WTC11 (cell line): ENCODE measurements around the gene BCL7A. TPM values are rescaled to one million over a fixed set of nuclear protein-coding genes. Genes with fewer than 3 reads are reported as not detected.

Experiments used
- ATAC-seq: fragments of 200-7000 bp; cut with Tn5 transposase; 2 replicates; pipeline ENCODE4 v1.10.0; 2021; ENCODE audit warnings: mild to moderate bottlenecking, moderate library complexity
- CTCF ChIA-PET: fragments of 300-600 bp; sonication (Branson Sonifier 250); formaldehyde crosslinking; loops from one replicate; lab custom pipeline; 2021; ENCODE audit warnings: antibody characterized with exemption; lab: Charles Lee
- POLR2A ChIA-PET: fragments of 350-600 bp; sonication (Branson Sonifier 250); formaldehyde crosslinking; loops from one replicate; lab custom pipeline; 2021; ENCODE audit warnings: antibody characterized with exemption; lab: Charles Lee
- DNase-seq: peaks from one replicate; pipeline ENCODE4 v3.0.0; 2021; ENCODE audit warnings: low spot score
- H3K27ac Mint-ChIP-seq: 2 replicates; pipeline ENCODE4 v1.8.0; 2021; ENCODE audit warnings: mixed read lengths
- H3K27me3 Mint-ChIP-seq: 2 replicates; pipeline ENCODE4 v1.8.0; 2021; ENCODE audit warnings: low read depth, mild to moderate bottlenecking, moderate library complexity, mixed read lengths
- H3K36me3 Mint-ChIP-seq: 2 replicates; pipeline ENCODE4 v1.8.0; 2021; ENCODE audit warnings: mixed read lengths
- H3K4me1 Mint-ChIP-seq: 2 replicates; pipeline ENCODE4 v1.8.0; 2022; ENCODE audit warnings: mixed read lengths
- H3K4me3 Mint-ChIP-seq: 2 replicates; pipeline ENCODE4 v1.8.0; 2021; ENCODE audit warnings: mild to moderate bottlenecking, moderate library complexity, mixed read lengths
- H3K9me3 Mint-ChIP-seq: 2 replicates; pipeline ENCODE4 v1.8.0; 2021; ENCODE audit warnings: mixed read lengths
- ATF1 ChIP-seq: sonication (generic); formaldehyde crosslinking; IDR thresholded peaks from 2 replicates; pipeline ENCODE4 v1.8.1; 2023; ENCODE audit warnings: mild to moderate bottlenecking, moderate library complexity, missing genetic modification reagents
- CREB1 ChIP-seq: sonication (generic); formaldehyde crosslinking; IDR thresholded peaks from 2 replicates; pipeline ENCODE4 v1.8.0; 2023; ENCODE audit warnings: mild to moderate bottlenecking, missing genetic modification reagents
- EMX1 ChIP-seq: fragments of 250-450 bp; sonication (Bioruptor Pico); IDR thresholded peaks from 2 replicates; pipeline ENCODE4 v1.8.0; 2021; ENCODE audit warnings: mild to moderate bottlenecking
- GABPB1 ChIP-seq: sonication (generic); formaldehyde crosslinking; IDR thresholded peaks from 2 replicates; pipeline ENCODE4 v1.8.1; 2023; ENCODE audit warnings: mild to moderate bottlenecking, missing genetic modification reagents
- MXD4 ChIP-seq: fragments of 250-450 bp; sonication (Bioruptor Pico); IDR thresholded peaks from 2 replicates; pipeline ENCODE4 v1.8.0; 2021; ENCODE audit warnings: mild to moderate bottlenecking, moderate library complexity, borderline replicate concordance
- NFE2L1 ChIP-seq: sonication (generic); formaldehyde crosslinking; IDR thresholded peaks from 2 replicates; pipeline ENCODE4 v1.8.1; 2023; ENCODE audit warnings: missing genetic modification reagents
- SMAD4 ChIP-seq: sonication (generic); formaldehyde crosslinking; IDR thresholded peaks from 2 replicates; pipeline ENCODE4 v1.8.0; 2022; ENCODE audit warnings: mild to moderate bottlenecking, missing genetic modification reagents
- ZNF232 ChIP-seq: sonication (generic); formaldehyde crosslinking; IDR thresholded peaks from 2 replicates; pipeline ENCODE4 v1.8.0; 2022; ENCODE audit warnings: mild to moderate bottlenecking, missing genetic modification reagents
- ZNF317 ChIP-seq: sonication (generic); formaldehyde crosslinking; IDR thresholded peaks from 2 replicates; pipeline ENCODE4 v1.8.1; 2023; ENCODE audit warnings: low read depth, mild to moderate bottlenecking, moderate library complexity, missing genetic modification reagents, borderline replicate concordance
- ZNF671 ChIP-seq: fragments of 250-450 bp; sonication (Bioruptor Pico); IDR thresholded peaks from 2 replicates; pipeline ENCODE4 v1.8.0; 2021; ENCODE audit warnings: mild to moderate bottlenecking
- total RNA-seq: library from RNA; stranded (reverse); gene quantifications from 3 replicates; pipeline ENCODE4 v1.2.3, GENCODE V29; 2021
- TF ChIP-seq, protein P1 (sequence below): sonication (generic); formaldehyde crosslinking; conservative IDR thresholded peaks from 2 replicates; pipeline ENCODE4 v1.8.1; 2023; ENCODE audit warnings: mild to moderate bottlenecking, low read depth, missing genetic modification reagents, moderate library complexity
- TF ChIP-seq, protein P2 (sequence below): fragments of 250-450 bp; sonication (Bioruptor Pico); IDR thresholded peaks from 2 replicates; pipeline ENCODE4 v1.9.0; 2021; ENCODE audit warnings: mild to moderate bottlenecking, borderline replicate concordance
- TF ChIP-seq, protein P3 (sequence below): sonication (generic); formaldehyde crosslinking; IDR thresholded peaks from 2 replicates; pipeline ENCODE4 v1.8.0; 2022; ENCODE audit warnings: missing genetic modification reagents
- TF ChIP-seq, protein P4 (sequence below): sonication (generic); formaldehyde crosslinking; IDR thresholded peaks from 2 replicates; pipeline ENCODE4 v1.8.1; 2022; ENCODE audit warnings: low read depth, mild to moderate bottlenecking, moderate library complexity, missing genetic modification reagents, borderline replicate concordance
- TF ChIP-seq, protein P5 (sequence below): sonication (generic); formaldehyde crosslinking; IDR thresholded peaks from 2 replicates; pipeline ENCODE4 v1.8.1; 2023; ENCODE audit warnings: mild to moderate bottlenecking, missing genetic modification reagents
- TF ChIP-seq, protein P6 (sequence below): sonication (generic); formaldehyde crosslinking; IDR thresholded peaks from 2 replicates; pipeline ENCODE4 v1.8.0; 2022; ENCODE audit warnings: mild to moderate bottlenecking, missing genetic modification reagents

The BCL7A gene
- total RNA-seq, 1 experiment from 2014 or later: 19.7 TPM

DNA sequence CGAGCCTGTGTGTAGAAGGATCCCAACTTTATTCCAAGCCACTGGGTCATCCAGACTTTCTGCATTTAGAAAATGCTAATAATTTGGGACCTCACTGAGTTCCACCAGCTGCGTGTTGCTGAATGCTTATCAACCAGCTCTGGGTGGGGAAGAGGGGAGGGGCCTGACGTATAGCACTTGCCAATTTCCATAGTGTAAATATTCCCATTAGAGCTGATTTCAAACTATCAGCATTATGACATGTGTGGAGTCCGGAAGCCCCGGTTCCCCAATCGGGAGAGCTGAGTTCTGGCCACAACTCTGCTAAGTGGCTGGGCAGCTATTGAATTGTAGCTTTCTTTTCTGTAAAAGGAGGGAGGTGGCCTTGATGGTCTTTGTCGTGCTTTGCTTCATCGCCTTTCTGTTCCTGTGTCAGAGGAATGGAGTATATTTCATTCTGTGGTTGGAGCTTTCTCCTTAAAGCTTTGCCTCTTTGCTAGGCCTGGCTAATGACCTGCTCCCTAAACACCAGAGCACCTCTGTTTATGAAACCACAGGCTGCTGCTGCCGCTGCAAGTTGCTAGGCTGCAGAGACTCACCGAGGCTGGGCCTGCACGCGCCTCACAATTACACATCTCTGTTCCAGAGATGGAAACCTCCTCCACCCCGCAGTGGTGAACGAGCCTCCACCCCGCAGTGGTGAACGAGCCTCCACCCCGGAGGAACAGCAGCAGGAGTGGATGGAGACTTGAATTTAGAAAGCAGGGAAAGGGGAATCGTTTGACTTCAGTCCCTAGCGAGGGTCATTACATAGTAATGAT is 7.7 kb upstream of the BCL7A start (continued):
- TF ChIP-seq, protein P1, sequence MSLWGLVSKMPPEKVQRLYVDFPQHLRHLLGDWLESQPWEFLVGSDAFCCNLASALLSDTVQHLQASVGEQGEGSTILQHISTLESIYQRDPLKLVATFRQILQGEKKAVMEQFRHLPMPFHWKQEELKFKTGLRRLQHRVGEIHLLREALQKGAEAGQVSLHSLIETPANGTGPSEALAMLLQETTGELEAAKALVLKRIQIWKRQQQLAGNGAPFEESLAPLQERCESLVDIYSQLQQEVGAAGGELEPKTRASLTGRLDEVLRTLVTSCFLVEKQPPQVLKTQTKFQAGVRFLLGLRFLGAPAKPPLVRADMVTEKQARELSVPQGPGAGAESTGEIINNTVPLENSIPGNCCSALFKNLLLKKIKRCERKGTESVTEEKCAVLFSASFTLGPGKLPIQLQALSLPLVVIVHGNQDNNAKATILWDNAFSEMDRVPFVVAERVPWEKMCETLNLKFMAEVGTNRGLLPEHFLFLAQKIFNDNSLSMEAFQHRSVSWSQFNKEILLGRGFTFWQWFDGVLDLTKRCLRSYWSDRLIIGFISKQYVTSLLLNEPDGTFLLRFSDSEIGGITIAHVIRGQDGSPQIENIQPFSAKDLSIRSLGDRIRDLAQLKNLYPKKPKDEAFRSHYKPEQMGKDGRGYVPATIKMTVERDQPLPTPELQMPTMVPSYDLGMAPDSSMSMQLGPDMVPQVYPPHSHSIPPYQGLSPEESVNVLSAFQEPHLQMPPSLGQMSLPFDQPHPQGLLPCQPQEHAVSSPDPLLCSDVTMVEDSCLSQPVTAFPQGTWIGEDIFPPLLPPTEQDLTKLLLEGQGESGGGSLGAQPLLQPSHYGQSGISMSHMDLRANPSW (CRISPR knock-in tag): no peak
- TF ChIP-seq MXD4 (CRISPR knock-in tag) (no peak), CREB1 (no peak), NFE2L1 (CRISPR knock-in tag) (no peak), EMX1 (CRISPR knock-in tag) (no peak)
- TF ChIP-seq, protein P2, sequence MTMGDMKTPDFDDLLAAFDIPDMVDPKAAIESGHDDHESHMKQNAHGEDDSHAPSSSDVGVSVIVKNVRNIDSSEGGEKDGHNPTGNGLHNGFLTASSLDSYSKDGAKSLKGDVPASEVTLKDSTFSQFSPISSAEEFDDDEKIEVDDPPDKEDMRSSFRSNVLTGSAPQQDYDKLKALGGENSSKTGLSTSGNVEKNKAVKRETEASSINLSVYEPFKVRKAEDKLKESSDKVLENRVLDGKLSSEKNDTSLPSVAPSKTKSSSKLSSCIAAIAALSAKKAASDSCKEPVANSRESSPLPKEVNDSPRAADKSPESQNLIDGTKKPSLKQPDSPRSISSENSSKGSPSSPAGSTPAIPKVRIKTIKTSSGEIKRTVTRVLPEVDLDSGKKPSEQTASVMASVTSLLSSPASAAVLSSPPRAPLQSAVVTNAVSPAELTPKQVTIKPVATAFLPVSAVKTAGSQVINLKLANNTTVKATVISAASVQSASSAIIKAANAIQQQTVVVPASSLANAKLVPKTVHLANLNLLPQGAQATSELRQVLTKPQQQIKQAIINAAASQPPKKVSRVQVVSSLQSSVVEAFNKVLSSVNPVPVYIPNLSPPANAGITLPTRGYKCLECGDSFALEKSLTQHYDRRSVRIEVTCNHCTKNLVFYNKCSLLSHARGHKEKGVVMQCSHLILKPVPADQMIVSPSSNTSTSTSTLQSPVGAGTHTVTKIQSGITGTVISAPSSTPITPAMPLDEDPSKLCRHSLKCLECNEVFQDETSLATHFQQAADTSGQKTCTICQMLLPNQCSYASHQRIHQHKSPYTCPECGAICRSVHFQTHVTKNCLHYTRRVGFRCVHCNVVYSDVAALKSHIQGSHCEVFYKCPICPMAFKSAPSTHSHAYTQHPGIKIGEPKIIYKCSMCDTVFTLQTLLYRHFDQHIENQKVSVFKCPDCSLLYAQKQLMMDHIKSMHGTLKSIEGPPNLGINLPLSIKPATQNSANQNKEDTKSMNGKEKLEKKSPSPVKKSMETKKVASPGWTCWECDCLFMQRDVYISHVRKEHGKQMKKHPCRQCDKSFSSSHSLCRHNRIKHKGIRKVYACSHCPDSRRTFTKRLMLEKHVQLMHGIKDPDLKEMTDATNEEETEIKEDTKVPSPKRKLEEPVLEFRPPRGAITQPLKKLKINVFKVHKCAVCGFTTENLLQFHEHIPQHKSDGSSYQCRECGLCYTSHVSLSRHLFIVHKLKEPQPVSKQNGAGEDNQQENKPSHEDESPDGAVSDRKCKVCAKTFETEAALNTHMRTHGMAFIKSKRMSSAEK: no peak
- TF ChIP-seq, protein P3, sequence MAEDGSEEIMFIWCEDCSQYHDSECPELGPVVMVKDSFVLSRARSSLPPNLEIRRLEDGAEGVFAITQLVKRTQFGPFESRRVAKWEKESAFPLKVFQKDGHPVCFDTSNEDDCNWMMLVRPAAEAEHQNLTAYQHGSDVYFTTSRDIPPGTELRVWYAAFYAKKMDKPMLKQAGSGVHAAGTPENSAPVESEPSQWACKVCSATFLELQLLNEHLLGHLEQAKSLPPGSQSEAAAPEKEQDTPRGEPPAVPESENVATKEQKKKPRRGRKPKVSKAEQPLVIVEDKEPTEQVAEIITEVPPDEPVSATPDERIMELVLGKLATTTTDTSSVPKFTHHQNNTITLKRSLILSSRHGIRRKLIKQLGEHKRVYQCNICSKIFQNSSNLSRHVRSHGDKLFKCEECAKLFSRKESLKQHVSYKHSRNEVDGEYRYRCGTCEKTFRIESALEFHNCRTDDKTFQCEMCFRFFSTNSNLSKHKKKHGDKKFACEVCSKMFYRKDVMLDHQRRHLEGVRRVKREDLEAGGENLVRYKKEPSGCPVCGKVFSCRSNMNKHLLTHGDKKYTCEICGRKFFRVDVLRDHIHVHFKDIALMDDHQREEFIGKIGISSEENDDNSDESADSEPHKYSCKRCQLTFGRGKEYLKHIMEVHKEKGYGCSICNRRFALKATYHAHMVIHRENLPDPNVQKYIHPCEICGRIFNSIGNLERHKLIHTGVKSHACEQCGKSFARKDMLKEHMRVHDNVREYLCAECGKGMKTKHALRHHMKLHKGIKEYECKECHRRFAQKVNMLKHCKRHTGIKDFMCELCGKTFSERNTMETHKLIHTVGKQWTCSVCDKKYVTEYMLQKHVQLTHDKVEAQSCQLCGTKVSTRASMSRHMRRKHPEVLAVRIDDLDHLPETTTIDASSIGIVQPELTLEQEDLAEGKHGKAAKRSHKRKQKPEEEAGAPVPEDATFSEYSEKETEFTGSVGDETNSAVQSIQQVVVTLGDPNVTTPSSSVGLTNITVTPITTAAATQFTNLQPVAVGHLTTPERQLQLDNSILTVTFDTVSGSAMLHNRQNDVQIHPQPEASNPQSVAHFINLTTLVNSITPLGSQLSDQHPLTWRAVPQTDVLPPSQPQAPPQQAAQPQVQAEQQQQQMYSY (CRISPR knock-in tag): no peak
- TF ChIP-seq, protein P4, sequence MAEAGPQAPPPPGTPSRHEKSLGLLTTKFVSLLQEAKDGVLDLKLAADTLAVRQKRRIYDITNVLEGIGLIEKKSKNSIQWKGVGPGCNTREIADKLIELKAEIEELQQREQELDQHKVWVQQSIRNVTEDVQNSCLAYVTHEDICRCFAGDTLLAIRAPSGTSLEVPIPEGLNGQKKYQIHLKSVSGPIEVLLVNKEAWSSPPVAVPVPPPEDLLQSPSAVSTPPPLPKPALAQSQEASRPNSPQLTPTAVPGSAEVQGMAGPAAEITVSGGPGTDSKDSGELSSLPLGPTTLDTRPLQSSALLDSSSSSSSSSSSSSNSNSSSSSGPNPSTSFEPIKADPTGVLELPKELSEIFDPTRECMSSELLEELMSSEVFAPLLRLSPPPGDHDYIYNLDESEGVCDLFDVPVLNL: no peak
- TF ChIP-seq, all 79 proteins: peak for 0

DNA sequence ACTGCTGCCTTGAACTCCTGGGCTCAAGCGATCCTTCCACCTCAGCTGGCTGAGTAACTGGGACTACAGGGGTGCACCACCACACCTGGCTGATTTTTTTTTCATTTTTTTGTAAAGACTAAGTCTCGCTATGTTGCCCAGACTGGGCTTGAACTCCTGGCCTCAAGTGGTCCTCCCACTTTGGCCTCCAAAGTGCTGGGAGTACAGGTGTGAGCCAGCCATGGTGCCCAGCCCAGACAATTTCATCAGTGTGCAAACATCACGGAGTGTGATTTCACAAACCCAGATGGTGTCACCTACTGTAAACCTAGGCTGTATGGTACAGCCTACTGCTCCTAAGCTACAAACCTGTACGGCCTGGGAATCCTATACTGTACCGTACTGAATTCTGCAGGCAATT is 6.9 kb upstream of the BCL7A start:
- Mint-ChIP-seq H3K27ac (no peak overlapping the region), H3K4me1 (no peaks in the 10 kb centered on the region), H3K27me3 (peaks cover 14% of the 10 kb centered on the region), H3K36me3 (no peaks in the 10 kb centered on the region; the same call in 1 of the 2 replicates), H3K4me3 (no peak overlapping the region), H3K9me3 (peaks cover 11% of the 10 kb centered on the region; the same call in 1 of the 2 replicates)
- DNase-seq (no peak), ATAC-seq (no peak)
- CTCF ChIA-PET: no interaction called here
- POLR2A ChIA-PET: interaction anchor here (0.6 kb wide), 1 partner anchor 101 kb away, joined by 3 read pairs; no protein-coding TSS in a partner anchor
- TF ChIP-seq ZNF317 (CRISPR knock-in tag) (no peak), GABPB1 (CRISPR knock-in tag) (no peak), ATF1 (CRISPR knock-in tag) (no peak), SMAD4 (CRISPR knock-in tag) (no peak), MXD4 (CRISPR knock-in tag) (no peak), ZNF671 (CRISPR knock-in tag) (no peak), ZNF232 (CRISPR knock-in tag) (no peak)
- TF ChIP-seq, protein P5, sequence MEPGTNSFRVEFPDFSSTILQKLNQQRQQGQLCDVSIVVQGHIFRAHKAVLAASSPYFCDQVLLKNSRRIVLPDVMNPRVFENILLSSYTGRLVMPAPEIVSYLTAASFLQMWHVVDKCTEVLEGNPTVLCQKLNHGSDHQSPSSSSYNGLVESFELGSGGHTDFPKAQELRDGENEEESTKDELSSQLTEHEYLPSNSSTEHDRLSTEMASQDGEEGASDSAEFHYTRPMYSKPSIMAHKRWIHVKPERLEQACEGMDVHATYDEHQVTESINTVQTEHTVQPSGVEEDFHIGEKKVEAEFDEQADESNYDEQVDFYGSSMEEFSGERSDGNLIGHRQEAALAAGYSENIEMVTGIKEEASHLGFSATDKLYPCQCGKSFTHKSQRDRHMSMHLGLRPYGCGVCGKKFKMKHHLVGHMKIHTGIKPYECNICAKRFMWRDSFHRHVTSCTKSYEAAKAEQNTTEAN (CRISPR knock-in tag): no peak
- TF ChIP-seq, protein P6, sequence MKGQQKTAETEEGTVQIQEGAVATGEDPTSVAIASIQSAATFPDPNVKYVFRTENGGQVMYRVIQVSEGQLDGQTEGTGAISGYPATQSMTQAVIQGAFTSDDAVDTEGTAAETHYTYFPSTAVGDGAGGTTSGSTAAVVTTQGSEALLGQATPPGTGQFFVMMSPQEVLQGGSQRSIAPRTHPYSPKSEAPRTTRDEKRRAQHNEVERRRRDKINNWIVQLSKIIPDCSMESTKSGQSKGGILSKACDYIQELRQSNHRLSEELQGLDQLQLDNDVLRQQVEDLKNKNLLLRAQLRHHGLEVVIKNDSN: no peak
- TF ChIP-seq, protein P1 (CRISPR knock-in tag): no peak
